ENCODE data around the gene UHRF2. TPM values are rescaled to one million over a fixed set of nuclear protein-coding genes. Genes with fewer than 3 reads are reported as not detected.

UHRF2 gene
- total RNA-seq, 2 experiments from 2014 or later: 141 to 149 TPM

- CTCF ChIA-PET: interaction anchor here (1.0 kb wide), 1 partner anchor 10 kb away, joined by 3 read pairs; no protein-coding TSS in a partner anchor
- H3K27ac Mint-ChIP-seq: peak overlapping the region; percentile 32
Observed at GRCh38 chr9:6431038-6431437, 18.0 kb downstream of the UHRF2 start.

GRCh38 chr9:6433410-6433809 lies 20.4 kb downstream of the UHRF2 start:
- no peaks in the 10 kb centered on the region for H3K27me3 ChIP-seq (ENCODE audit: control insufficient read depth in 1 of 2, insufficient read depth in 2 of 2, low read length in 2 of 2)
- H3K27ac ChIP-seq (ENCODE audit: low read depth in 1 of 2, low read length in 2 of 2): no peak overlapping the region
- peaks cover 39% of the 10 kb centered on the region for H3K4me1 ChIP-seq (ENCODE audit: insufficient read depth, low read length)
- intact Hi-C loops (cut with DNase I, micrococcal nuclease): no loop called here
- Mint-ChIP-seq H3K4me1 (ENCODE audit: low read depth) (peaks cover 75% of the 10 kb centered on the region), H3K36me3 (ENCODE audit: low read depth) (peaks cover 70% of the 10 kb centered on the region), H3K9me3 (no peaks in the 10 kb centered on the region), H3K27me3 (no peaks in the 10 kb centered on the region), H3K27ac (peak overlapping the region; percentile 41), H3K4me3 (peak overlapping the region; percentile 11)
- no peak for TF ChIP-seq CTCF (IDR thresholded peaks at IDR 0.05)
- H3K36me3 ChIP-seq (ENCODE audit: insufficient read depth, low read length): peaks cover 23% of the 10 kb centered on the region
- ATAC-seq (ENCODE audit: poor library complexity): peak; percentile 10
- no peak for DNase-seq
- no peaks in the 10 kb centered on the region for H3K9me3 ChIP-seq (ENCODE audit: control insufficient read depth in 1 of 2, insufficient read depth in 1 of 2, low read length in 2 of 2)
- ChIA-PET POLR2A (interaction anchor here (10.5 kb wide), 1 partner anchor 19 kb away, joined by 95 read pairs; the partner anchor contains the start of gene UHRF2), CTCF (interaction anchor here (0.6 to 1.5 kb wide), 2 partner anchors 20 to 340 kb away, joined by 3 to 7 read pairs; partner anchors contain the start of gene UHRF2)
- H3K4me3 ChIP-seq (ENCODE audit: low read length): no peak overlapping the region

More at GRCh38 chr9:6431038-6431437, 18.0 kb downstream of the UHRF2 start:
- H3K27me3 ChIP-seq (ENCODE audit: control insufficient read depth in 1 of 2, insufficient read depth in 2 of 2, low read length in 2 of 2): no peaks in the 10 kb centered on the region
- TF ChIP-seq CTCF (IDR thresholded peaks at IDR 0.05): no peak
- peaks cover 13% of the 10 kb centered on the region for H3K36me3 ChIP-seq (ENCODE audit: insufficient read depth, low read length)
- H3K9me3 Mint-ChIP-seq: no peaks in the 10 kb centered on the region
- H3K4me3 Mint-ChIP-seq: peak overlapping the region; percentile 13
- no peak for ATAC-seq (ENCODE audit: poor library complexity)
- DNase-seq: no peak
- H3K27me3 Mint-ChIP-seq: no peaks in the 10 kb centered on the region
- intact Hi-C loops (cut with DNase I, micrococcal nuclease): no loop called here
- H3K9me3 ChIP-seq (ENCODE audit: control insufficient read depth in 1 of 2, insufficient read depth in 1 of 2, low read length in 2 of 2): no peaks in the 10 kb centered on the region
- POLR2A ChIA-PET: interaction anchor here (10.5 kb wide), 1 partner anchor 17 kb away, joined by 95 read pairs; the partner anchor contains the start of gene UHRF2
- H3K27ac ChIP-seq (ENCODE audit: low read depth in 1 of 2, low read length in 2 of 2): no peak overlapping the region
- H3K4me1 Mint-ChIP-seq (ENCODE audit: low read depth): peaks cover 71% of the 10 kb centered on the region
- no peak overlapping the region for H3K4me3 ChIP-seq (ENCODE audit: low read length)
- peaks cover 31% of the 10 kb centered on the region for H3K4me1 ChIP-seq (ENCODE audit: insufficient read depth, low read length)
- peaks cover 72% of the 10 kb centered on the region for H3K36me3 Mint-ChIP-seq (ENCODE audit: low read depth)

- H3K27ac Mint-ChIP-seq: no peak overlapping the region
- CTCF ChIA-PET: interaction anchor here (1.7 kb wide), 1 partner anchor 12 kb away, joined by 6 read pairs; no protein-coding TSS in a partner anchor
- no peaks in the 10 kb centered on the region for H3K27me3 ChIP-seq (ENCODE audit: control insufficient read depth in 1 of 2, insufficient read depth in 2 of 2, low read length in 2 of 2)
- no peaks in the 10 kb centered on the region for H3K27me3 Mint-ChIP-seq
- DNase-seq (peak in 1 of 14 experiments; percentile 46), ATAC-seq (ENCODE audit: poor library complexity) (no peak)
- H3K9me3 ChIP-seq (ENCODE audit: control insufficient read depth in 1 of 2, insufficient read depth in 1 of 2, low read length in 2 of 2): no peaks in the 10 kb centered on the region
- peaks cover 68% of the 10 kb centered on the region for H3K36me3 Mint-ChIP-seq (ENCODE audit: low read depth)
- H3K4me1 Mint-ChIP-seq (ENCODE audit: low read depth): peaks cover 82% of the 10 kb centered on the region
- no peak for TF ChIP-seq CTCF (IDR thresholded peaks at IDR 0.05)
- no peak overlapping the region for H3K27ac ChIP-seq (ENCODE audit: low read depth in 1 of 2, low read length in 2 of 2)
- intact Hi-C loops (cut with DNase I, micrococcal nuclease): no loop called here
- H3K9me3 Mint-ChIP-seq: no peaks in the 10 kb centered on the region
- no peak overlapping the region for H3K4me3 Mint-ChIP-seq
- peaks cover 19% of the 10 kb centered on the region for H3K36me3 ChIP-seq (ENCODE audit: insufficient read depth, low read length)
- H3K4me1 ChIP-seq (ENCODE audit: insufficient read depth, low read length): peaks cover 22% of the 10 kb centered on the region
- no peak overlapping the region for H3K4me3 ChIP-seq (ENCODE audit: low read length)
- POLR2A ChIA-PET: interaction anchor here (1.0 to 1.1 kb wide), 3 partner anchors 25 to 27 kb away, joined by 3 to 5 read pairs (median 4); partner anchors contain the start of gene UHRF2
Observed at GRCh38 chr9:6439051-6439703, 26.2 kb downstream of the UHRF2 start.
